H1 (cell line): ENCODE data around the gene CPO.

Experiments
- ATF3 ChIP-seq: IDR thresholded peaks from 2 replicates; pipeline ENCODE4 v1.6.1; 2011; ENCODE audit warnings: low read depth, mild to moderate bottlenecking, low read length; ENCODE audit not compliant: insufficient read depth
- CHD2 ChIP-seq: IDR thresholded peaks from 2 replicates; pipeline ENCODE4 v1.6.1; 2012; ENCODE audit warnings: low read length, improper control_type of control experiment
- CREB1 ChIP-seq: IDR thresholded peaks from 2 replicates; pipeline ENCODE4 v1.6.1; 2012; ENCODE audit warnings: inconsistent platforms
- EGR1 ChIP-seq: IDR thresholded peaks from 2 replicates; pipeline ENCODE4 v1.6.1; 2011; ENCODE audit warnings: low read depth, low read length, borderline replicate concordance
- POLR2A ChIP-seq, 2 experiments: IDR thresholded peaks; 1 replicate in 1 of 2; 2 replicates in 1 of 2; pipeline ENCODE4 v1.6.1; 2011; ENCODE audit warnings: low read depth in 2 of 2, low read length in 2 of 2, mild to moderate bottlenecking in 2 of 2; ENCODE audit errors: control extremely low read depth in 1 of 2
- POLR2AphosphoS5 ChIP-seq: IDR thresholded peaks from 2 replicates; pipeline ENCODE4 v1.6.1; 2011; ENCODE audit warnings: low read depth, low read length
- RBBP5 ChIP-seq: IDR thresholded peaks from 2 replicates; pipeline ENCODE4 v1.7.1; 2012; ENCODE audit warnings: low read depth, mild to moderate bottlenecking, inconsistent platforms, low read length, moderate library complexity, borderline replicate concordance
- TAF1 ChIP-seq: IDR thresholded peaks from 2 replicates; pipeline ENCODE4 v1.6.1; 2011; ENCODE audit warnings: mild to moderate bottlenecking, low read depth, low read length
- YY1 ChIP-seq: IDR thresholded peaks from 2 replicates; pipeline ENCODE4 v1.6.1; 2011; ENCODE audit warnings: low read depth, mild to moderate bottlenecking, low read length
- TF ChIP-seq, protein P1 (sequence below), 3 experiments: IDR thresholded peaks; 1 replicate in 2 of 3; 2 replicates in 1 of 3; pipeline versions ENCODE4 v1.5.1 to v1.6.1; 2011; ENCODE audit warnings: low read length in 3 of 3, mild to moderate bottlenecking in 3 of 3, inconsistent platforms in 2 of 3, low read depth in 1 of 3, moderate library complexity in 1 of 3; ENCODE audit not compliant: insufficient read depth in 1 of 3; ENCODE audit errors: control extremely low read depth in 1 of 3

GRCh38 chr2:206983161-206983859 is 44.0 kb downstream of the CPO start:
- TF ChIP-seq YY1 = no peak
- TF ChIP-seq EGR1 = no peak
- TF ChIP-seq CHD2 = no peak
- TF ChIP-seq TAF1 = no peak
- TF ChIP-seq POLR2A (IDR thresholded peaks at IDR 0.05; ENCODE audit: control extremely low read depth in 1 of 2, low read depth in 2 of 2, low read length in 2 of 2) = no peak
- no peak for TF ChIP-seq CREB1
- no peak for TF ChIP-seq RBBP5
- TF ChIP-seq POLR2AphosphoS5 = no peak
- TF ChIP-seq ATF3 = no peak
- TF ChIP-seq, protein P1, sequence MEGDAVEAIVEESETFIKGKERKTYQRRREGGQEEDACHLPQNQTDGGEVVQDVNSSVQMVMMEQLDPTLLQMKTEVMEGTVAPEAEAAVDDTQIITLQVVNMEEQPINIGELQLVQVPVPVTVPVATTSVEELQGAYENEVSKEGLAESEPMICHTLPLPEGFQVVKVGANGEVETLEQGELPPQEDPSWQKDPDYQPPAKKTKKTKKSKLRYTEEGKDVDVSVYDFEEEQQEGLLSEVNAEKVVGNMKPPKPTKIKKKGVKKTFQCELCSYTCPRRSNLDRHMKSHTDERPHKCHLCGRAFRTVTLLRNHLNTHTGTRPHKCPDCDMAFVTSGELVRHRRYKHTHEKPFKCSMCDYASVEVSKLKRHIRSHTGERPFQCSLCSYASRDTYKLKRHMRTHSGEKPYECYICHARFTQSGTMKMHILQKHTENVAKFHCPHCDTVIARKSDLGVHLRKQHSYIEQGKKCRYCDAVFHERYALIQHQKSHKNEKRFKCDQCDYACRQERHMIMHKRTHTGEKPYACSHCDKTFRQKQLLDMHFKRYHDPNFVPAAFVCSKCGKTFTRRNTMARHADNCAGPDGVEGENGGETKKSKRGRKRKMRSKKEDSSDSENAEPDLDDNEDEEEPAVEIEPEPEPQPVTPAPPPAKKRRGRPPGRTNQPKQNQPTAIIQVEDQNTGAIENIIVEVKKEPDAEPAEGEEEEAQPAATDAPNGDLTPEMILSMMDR (IDR thresholded peaks at IDR 0.05; ENCODE audit: control extremely low read depth in 1 of 3, insufficient read depth in 1 of 3, low read depth in 1 of 3, low read length in 3 of 3) = no peak
